ENCODE data around the gene FAM180A.

The FAM180A gene

GRCh38 chr7:135773464-135773863, 24.9 kb upstream of the FAM180A start:
- in situ Hi-C loops (cut with MboI; ENCODE audit: low pct_unique_long_range_greater_than_20kb, low sequenced_read_pairs, unreplicated experiment): no loop called here
- TF ChIP-seq CTCF (IDR thresholded peaks at IDR 0.05; ENCODE audit: extremely low read depth, insufficient read depth, missing control alignments): no peak
- DNase-seq (ENCODE audit: low spot score): no peak

GRCh38 chr7:135772639-135773222, 24.1 kb upstream of the FAM180A start:
- no peak for DNase-seq (ENCODE audit: low spot score)
- TF ChIP-seq CTCF (IDR thresholded peaks at IDR 0.05; ENCODE audit: extremely low read depth, insufficient read depth, missing control alignments): no peak
- in situ Hi-C loops (cut with MboI; ENCODE audit: low pct_unique_long_range_greater_than_20kb, low sequenced_read_pairs, unreplicated experiment): no loop called here

- no peak for TF ChIP-seq CTCF (IDR thresholded peaks at IDR 0.05; ENCODE audit: extremely low read depth, insufficient read depth, missing control alignments)
- in situ Hi-C loops (cut with MboI; ENCODE audit: low pct_unique_long_range_greater_than_20kb, low sequenced_read_pairs, unreplicated experiment): no loop called here
- DNase-seq (ENCODE audit: low spot score): no peak
Measured at GRCh38 chr7:135771961-135772638, 23.5 kb upstream of the FAM180A start.

GRCh38 chr7:135771051-135771450, 22.4 kb upstream of the FAM180A start:
- in situ Hi-C loops (cut with MboI; ENCODE audit: low pct_unique_long_range_greater_than_20kb, low sequenced_read_pairs, unreplicated experiment): no loop called here
- DNase-seq (ENCODE audit: low spot score): no peak
- no peak for TF ChIP-seq CTCF (IDR thresholded peaks at IDR 0.05; ENCODE audit: extremely low read depth, insufficient read depth, missing control alignments)

GRCh38 chr7:135770139-135770710, 21.6 kb upstream of the FAM180A start:
- in situ Hi-C loops (cut with MboI; ENCODE audit: low pct_unique_long_range_greater_than_20kb, low sequenced_read_pairs, unreplicated experiment): no loop called here
- no peak for TF ChIP-seq CTCF (IDR thresholded peaks at IDR 0.05; ENCODE audit: extremely low read depth, insufficient read depth, missing control alignments)
- DNase-seq (ENCODE audit: low spot score): no peak

- TF ChIP-seq CTCF (IDR thresholded peaks at IDR 0.05; ENCODE audit: extremely low read depth, insufficient read depth, missing control alignments): no peak
- DNase-seq (ENCODE audit: low spot score): no peak
- in situ Hi-C loops (cut with MboI; ENCODE audit: low pct_unique_long_range_greater_than_20kb, low sequenced_read_pairs, unreplicated experiment): no loop called here
Measured at GRCh38 chr7:135769005-135769802, 20.6 kb upstream of the FAM180A start.

Data from GM13977 (cell line).